Tibial artery (tissue), 4 donors: ENCODE measurements around the gene OCA2.

Experiments
- DNase-seq, 2 donors: peaks; one replicate each; pipeline ENCODE4 v3.0.0-alpha.2; 2019
- H3K27ac ChIP-seq, 2 donors: fragments of 200-600 bp; sonication (generic) in 1 of 2; 1 replicate in 1 of 2; 2 replicates in 1 of 2; pipeline ENCODE4 v1.5.1; 2018 to 2019; ENCODE audit warnings: mild to moderate bottlenecking in 1 of 2
- H3K27me3 ChIP-seq, 2 donors: fragments of 200-600 bp; sonication (generic) in 1 of 2; one replicate each; pipeline versions ENCODE4 v1.5.1 to v1.6.0; 2016 to 2019
- H3K36me3 ChIP-seq, 3 donors: fragments of 200-600 bp; sonication (generic) in 2 of 3; one replicate each; pipeline ENCODE4 v1.5.1; 2016 to 2019; ENCODE audit warnings: mild to moderate bottlenecking in 2 of 3
- H3K4me1 ChIP-seq, 4 donors: fragments of 200-600 bp; sonication (generic) in 2 of 4; 1 replicate in 3 of 4; 2 replicates in 1 of 4; pipeline ENCODE4 v1.5.1; 2016 to 2019
- H3K4me3 ChIP-seq, 2 donors: fragments of 200-600 bp; sonication (generic) in 1 of 2; 1 replicate in 1 of 2; 2 replicates in 1 of 2; pipeline ENCODE4 v1.5.1; 2018 to 2019; ENCODE audit warnings: mild to moderate bottlenecking in 2 of 2
- H3K9me3 ChIP-seq, 3 donors: fragments of 200-600 bp; sonication (generic) in 1 of 3; one replicate each; pipeline ENCODE4 v1.5.1; 2016 to 2019
- intact Hi-C: fragments of 100-400 bp; cut with DNase I; formaldehyde crosslinking; loops from one replicate; pipeline ENCODE4 v1.15.0; 2023; ENCODE audit warnings: low total_unique reads
- TF ChIP-seq, protein P1 (sequence below), 2 experiments: fragments of 200-600 bp in 1 of 2; fragments of 450-650 bp in 1 of 2; IDR thresholded peaks; one replicate each; pipeline ENCODE4 v1.5.1; 2017 to 2019; ENCODE audit warnings: antibody characterized with exemption in 2 of 2, mild to moderate bottlenecking in 1 of 2, moderate library complexity in 1 of 2

The OCA2 gene

GRCh38 chr15:28023933-28024888 lies 74.9 kb downstream of the OCA2 start:
- H3K4me1 ChIP-seq: peaks cover 0 to 9% (median 2%) of the 10 kb centered on the region in 4 donors
- no peak overlapping the region for H3K4me3 ChIP-seq
- no peaks in the 10 kb centered on the region for H3K9me3 ChIP-seq
- intact Hi-C loops: loop anchor here (10.0 kb wide), 1 partner anchor 101 kb away; no protein-coding TSS in a partner anchor
- no peaks in the 10 kb centered on the region for H3K27me3 ChIP-seq
- H3K36me3 ChIP-seq: peaks cover 12 to 17% (median 15%) of the 10 kb centered on the region in 3 donors
- no peak for DNase-seq
- H3K27ac ChIP-seq: no peak overlapping the region
- TF ChIP-seq, protein P1, sequence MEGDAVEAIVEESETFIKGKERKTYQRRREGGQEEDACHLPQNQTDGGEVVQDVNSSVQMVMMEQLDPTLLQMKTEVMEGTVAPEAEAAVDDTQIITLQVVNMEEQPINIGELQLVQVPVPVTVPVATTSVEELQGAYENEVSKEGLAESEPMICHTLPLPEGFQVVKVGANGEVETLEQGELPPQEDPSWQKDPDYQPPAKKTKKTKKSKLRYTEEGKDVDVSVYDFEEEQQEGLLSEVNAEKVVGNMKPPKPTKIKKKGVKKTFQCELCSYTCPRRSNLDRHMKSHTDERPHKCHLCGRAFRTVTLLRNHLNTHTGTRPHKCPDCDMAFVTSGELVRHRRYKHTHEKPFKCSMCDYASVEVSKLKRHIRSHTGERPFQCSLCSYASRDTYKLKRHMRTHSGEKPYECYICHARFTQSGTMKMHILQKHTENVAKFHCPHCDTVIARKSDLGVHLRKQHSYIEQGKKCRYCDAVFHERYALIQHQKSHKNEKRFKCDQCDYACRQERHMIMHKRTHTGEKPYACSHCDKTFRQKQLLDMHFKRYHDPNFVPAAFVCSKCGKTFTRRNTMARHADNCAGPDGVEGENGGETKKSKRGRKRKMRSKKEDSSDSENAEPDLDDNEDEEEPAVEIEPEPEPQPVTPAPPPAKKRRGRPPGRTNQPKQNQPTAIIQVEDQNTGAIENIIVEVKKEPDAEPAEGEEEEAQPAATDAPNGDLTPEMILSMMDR (IDR thresholded peaks at IDR 0.05): no peak

GRCh38 chr15:28023422-28023821 lies 75.7 kb downstream of the OCA2 start:
- Histone ChIP-seq H3K9me3 (no peaks in the 10 kb centered on the region), H3K4me3 (no peak overlapping the region), H3K27me3 (no peaks in the 10 kb centered on the region), H3K27ac (no peak overlapping the region), H3K4me1 (peaks cover 0 to 9% (median 2%) of the 10 kb centered on the region in 4 donors), H3K36me3 (peaks cover 12 to 17% (median 15%) of the 10 kb centered on the region in 3 donors)
- no peak for DNase-seq
- TF ChIP-seq, protein P1 (IDR thresholded peaks at IDR 0.05): no peak
- intact Hi-C loops: loop anchor here (10.0 kb wide), 1 partner anchor 101 kb away; no protein-coding TSS in a partner anchor

GRCh38 chr15:28022961-28023360 lies 76.2 kb downstream of the OCA2 start:
- Histone ChIP-seq H3K36me3 (peaks cover 12 to 17% (median 15%) of the 10 kb centered on the region in 3 donors), H3K27me3 (no peaks in the 10 kb centered on the region), H3K9me3 (no peaks in the 10 kb centered on the region), H3K4me1 (peaks cover 0 to 9% (median 2%) of the 10 kb centered on the region in 4 donors), H3K27ac (no peak overlapping the region), H3K4me3 (no peak overlapping the region)
- no peak for DNase-seq
- TF ChIP-seq, protein P1 (IDR thresholded peaks at IDR 0.05): no peak
- intact Hi-C loops: loop anchor here (10.0 kb wide), 1 partner anchor 102 kb away; no protein-coding TSS in a partner anchor

GRCh38 chr15:28022181-28022580 lies 76.9 kb downstream of the OCA2 start:
- H3K4me3 ChIP-seq: no peak overlapping the region
- no peaks in the 10 kb centered on the region for H3K27me3 ChIP-seq
- no peaks in the 10 kb centered on the region for H3K9me3 ChIP-seq
- peaks cover 8 to 11% (median 10%) of the 10 kb centered on the region in 3 donors for H3K36me3 ChIP-seq
- no peak for DNase-seq
- TF ChIP-seq, protein P1 (IDR thresholded peaks at IDR 0.05): no peak
- intact Hi-C loops: loop anchor here (10.0 kb wide), 1 partner anchor 103 kb away; no protein-coding TSS in a partner anchor
- H3K27ac ChIP-seq: no peak overlapping the region
- peaks cover 0 to 9% (median 2%) of the 10 kb centered on the region in 4 donors for H3K4me1 ChIP-seq

DNA sequence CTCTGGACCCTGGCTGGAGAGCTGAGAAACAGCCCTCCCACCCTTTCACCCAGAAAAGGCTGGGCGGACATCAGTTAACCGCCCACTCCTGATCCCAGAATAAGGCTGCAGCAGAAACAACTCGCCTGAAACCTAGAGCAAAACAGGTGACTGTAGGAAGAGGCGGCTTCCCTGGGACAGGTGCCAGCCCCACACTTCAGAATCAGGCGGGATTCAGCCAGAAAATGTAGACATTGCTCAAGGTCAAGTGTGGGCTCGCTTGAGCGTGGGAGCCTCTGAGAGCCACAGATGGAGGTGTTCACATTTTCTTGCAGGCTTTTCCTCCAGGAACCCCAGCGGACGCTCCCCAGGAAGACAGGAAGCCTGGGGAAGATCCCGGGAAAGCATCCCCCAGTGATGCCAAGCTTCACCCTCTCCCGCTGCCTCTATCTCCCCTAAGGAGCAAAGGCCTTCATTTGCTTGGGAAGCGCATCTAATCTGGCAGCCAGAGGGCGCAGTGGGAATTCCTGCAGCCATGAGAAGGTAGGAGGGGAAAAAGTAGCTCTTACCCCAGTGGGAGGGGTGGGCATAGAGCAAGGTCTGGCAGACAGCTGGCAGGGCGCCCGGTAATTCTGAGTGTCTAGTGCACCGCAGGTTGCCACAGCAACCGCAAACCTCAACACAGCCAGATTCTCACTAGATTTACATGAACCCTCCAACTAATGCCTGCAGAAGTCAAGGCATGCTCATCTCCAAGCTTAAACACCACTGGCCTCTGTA lies 77.7 kb downstream of the OCA2 start:
- H3K4me1 ChIP-seq: peaks cover 0 to 9% (median 2%) of the 10 kb centered on the region in 4 donors
- no peaks in the 10 kb centered on the region for H3K9me3 ChIP-seq
- intact Hi-C loops: loop anchor here (10.0 kb wide), 1 partner anchor 103 kb away; no protein-coding TSS in a partner anchor
- no peaks in the 10 kb centered on the region for H3K27me3 ChIP-seq
- H3K27ac ChIP-seq: no peak overlapping the region
- TF ChIP-seq, protein P1 (IDR thresholded peaks at IDR 0.05): peak; percentile 33 to 34
- DNase-seq: no peak
- H3K4me3 ChIP-seq: no peak overlapping the region
- H3K36me3 ChIP-seq: peaks cover 1 to 4% (median 3%) of the 10 kb centered on the region in 3 donors
